ENCODE measurements around the gene TUBB. TPM values are rescaled to one million over a fixed set of nuclear protein-coding genes. Genes with fewer than 3 reads are reported as not detected.

The TUBB gene
- total and polyA plus RNA-seq, 2 of the 4 experiments (the other 2 are of a cell fraction), result 1,401 to 2,004 TPM

- peak; percentile 89 for TF ChIP-seq CEBPB (IDR thresholded peaks at IDR 0.05; ENCODE audit: low read depth, low read length)
- TF ChIP-seq USF2 (IDR thresholded peaks at IDR 0.05; ENCODE audit: low read depth, low read length), result no peak
- peak; percentile 62; the same call in 1 of the 2 replicates for TF ChIP-seq POLR2A (IDR thresholded peaks at IDR 0.05; ENCODE audit: low read depth, low read length)
- peak; percentile 71; the same call in 1 of the 2 replicates for TF ChIP-seq CHD1 (IDR thresholded peaks at IDR 0.05; ENCODE audit: low read depth, low read length)
These were observed 49.1 kb downstream of the TUBB start (continued) for GRCh38 chr6:30769088-30769852.
